HG02981 (cell line): ENCODE results near the gene C7orf25.

Source experiments
- ATAC-seq: cut with Tn5 transposase; IDR thresholded peaks from one replicate; pipeline ENCODE4 v1.9.1; 2021; ENCODE audit warnings: mild to moderate bottlenecking, moderate library complexity; ENCODE audit not compliant: unreplicated experiment

The C7orf25 gene

GRCh38 chr7:42911454-42912447 is at the start of gene C7orf25:
Gene C7orf25 (minus strand): TSS chr7:42912070. CDS start chr7:42910900, 1,170 bp downstream.
- peak; percentile 87 for ATAC-seq

- ATAC-seq = no peak
Measured at GRCh38 chr7:42961170-42961569, 49.3 kb upstream of the C7orf25 start.

GRCh38 chr7:42960762-42961161 is 48.9 kb upstream of the C7orf25 start:
- no peak for ATAC-seq

- ATAC-seq = no peak
Measured at GRCh38 chr7:42959549-42959948, 47.7 kb upstream of the C7orf25 start.

GRCh38 chr7:42956062-42956461 is 44.2 kb upstream of the C7orf25 start:
- ATAC-seq = no peak

- no peak for ATAC-seq
Measured at GRCh38 chr7:42953994-42954393, 42.1 kb upstream of the C7orf25 start.

- ATAC-seq = no peak
Measured at GRCh38 chr7:42952328-42952727, 40.5 kb upstream of the C7orf25 start.

GRCh38 chr7:42950417-42950816 is 38.5 kb upstream of the C7orf25 start:
- no peak for ATAC-seq

GRCh38 chr7:42947521-42947920 is 35.7 kb upstream of the C7orf25 start:
- ATAC-seq = no peak

GRCh38 chr7:42946627-42946950 is 34.7 kb upstream of the C7orf25 start:
- no peak for ATAC-seq

- no peak for ATAC-seq
Measured at GRCh38 chr7:42945821-42946626, 34.2 kb upstream of the C7orf25 start.

GRCh38 chr7:42940985-42941847 is 29.3 kb upstream of the C7orf25 start:
- peak; percentile 46 for ATAC-seq

GRCh38 chr7:42939457-42940240 is 27.8 kb upstream of the C7orf25 start:
- ATAC-seq = no peak

GRCh38 chr7:42935861-42936260 is 24.0 kb upstream of the C7orf25 start:
- no peak for ATAC-seq

GRCh38 chr7:42934291-42934690 is 22.4 kb upstream of the C7orf25 start:
- no peak for ATAC-seq

GRCh38 chr7:42932811-42933591 is 21.1 kb upstream of the C7orf25 start:
- no peak for ATAC-seq

- ATAC-seq = peak; percentile 100
Measured at GRCh38 chr7:42931834-42932651, 20.2 kb upstream of the C7orf25 start, which contains the start of the genes MRPL32 and PSMA2. Gene MRPL32 (plus strand): TSS chr7:42932376. CDS start chr7:42932387, 11 bp downstream. Gene PSMA2 (minus strand): TSS chr7:42932174. CDS start chr7:42932158, 16 bp downstream.

- ATAC-seq = no peak
Measured at GRCh38 chr7:42931447-42931833, 19.6 kb upstream of the C7orf25 start.
